Mesendoderm (in vitro differentiated cells): ENCODE measurements around the gene FRRS1.

Source experiments
- DNase-seq: peaks from one replicate; pipeline ENCODE4 v3.0.0; 2013
- H2AK5ac ChIP-seq: 2 replicates; pipeline ENCODE4 v1.6.1; 2013; ENCODE audit warnings: low read length, inconsistent platforms
- H2BK120ac ChIP-seq: 2 replicates; pipeline ENCODE4 v1.6.1; 2013; ENCODE audit warnings: low read depth, mild to moderate bottlenecking, low read length, moderate library complexity, mixed read lengths
- H2BK15ac ChIP-seq: replicated peaks from 2 replicates; pipeline ENCODE4 v1.6.1; 2013; ENCODE audit warnings: low read depth, mild to moderate bottlenecking, moderate library complexity
- H2BK5ac ChIP-seq: 2 replicates; pipeline ENCODE4 v1.6.1; 2013; ENCODE audit warnings: low read length, inconsistent platforms
- H3K18ac ChIP-seq: 2 replicates; pipeline ENCODE4 v1.6.1; 2013; ENCODE audit warnings: mild to moderate bottlenecking, low read length, mixed read lengths
- H3K23ac ChIP-seq: one replicate; pipeline ENCODE4 v1.6.1; 2013; ENCODE audit warnings: low read length
- H3K27ac ChIP-seq: 2 replicates; pipeline ENCODE4 v1.5.1; 2013; ENCODE audit warnings: low read depth, mild to moderate bottlenecking, inconsistent platforms, low read length, moderate library complexity
- H3K27me3 ChIP-seq: 2 replicates; pipeline ENCODE4 v1.6.1; 2013; ENCODE audit warnings: low read length, control low read depth, mild to moderate bottlenecking, inconsistent platforms; ENCODE audit not compliant: insufficient read depth, poor library complexity
- H3K36me3 ChIP-seq: 2 replicates; pipeline ENCODE4 v1.6.1; 2013; ENCODE audit warnings: low read length, inconsistent platforms; ENCODE audit not compliant: control insufficient read depth, insufficient read depth
- H3K4ac ChIP-seq: one replicate; pipeline ENCODE4 v1.6.1; 2013; ENCODE audit warnings: low read depth, mild to moderate bottlenecking, low read length, moderate library complexity
- H3K4me1 ChIP-seq: 2 replicates; pipeline ENCODE4 v1.6.1; 2013; ENCODE audit warnings: low read depth, low read length, inconsistent platforms; ENCODE audit not compliant: control insufficient read depth
- H3K4me2 ChIP-seq: 2 replicates; pipeline ENCODE4 v1.6.1; 2013; ENCODE audit warnings: low read length
- H3K4me3 ChIP-seq: 2 replicates; pipeline ENCODE4 v1.5.1; 2013; ENCODE audit warnings: mild to moderate bottlenecking, low read length
- H3K56ac ChIP-seq: one replicate; pipeline ENCODE4 v1.6.1; 2013; ENCODE audit warnings: low read length
- H3K79me1 ChIP-seq: 2 replicates; pipeline ENCODE4 v1.6.1; 2013; ENCODE audit warnings: low read length, inconsistent platforms
- H3K79me2 ChIP-seq: 2 replicates; pipeline ENCODE4 v1.6.1; 2013; ENCODE audit warnings: mild to moderate bottlenecking, low read length; ENCODE audit not compliant: control insufficient read depth, insufficient read depth
- H3K9ac ChIP-seq: 2 replicates; pipeline ENCODE4 v1.6.1; 2013; ENCODE audit warnings: low read length, inconsistent platforms
- H4K5ac ChIP-seq: one replicate; pipeline ENCODE4 v1.6.1; 2013; ENCODE audit warnings: low read length
- H4K8ac ChIP-seq: one replicate; pipeline ENCODE4 v1.6.1; 2013; ENCODE audit warnings: low read depth, mild to moderate bottlenecking, control low read depth, low read length, moderate library complexity
- WGBS: extraction: QIAGEN DNeasy Blood & Tissue Kit; methylation state at CpG from one replicate; pipeline ENCODE4 v1.1.7; 2013; ENCODE audit warnings: low lambda C conversion rate, missing lambda C conversion rate; ENCODE audit not compliant: insufficient coverage; ENCODE audit errors: extremely low coverage; 5-methylcytosine and 5-hydroxymethylcytosine counted together

Gene FRRS1

GRCh38 chr1:99669821-99670220 is 96.6 kb downstream of the FRRS1 start:
- Histone ChIP-seq H3K79me2 (no peaks in the 10 kb centered on the region), H3K27me3 (no peaks in the 10 kb centered on the region), H3K18ac (no peak overlapping the region), H2BK15ac (no peak overlapping the region), H3K4me1 (no peaks in the 10 kb centered on the region), H4K5ac (no peak overlapping the region), H3K4me3 (no peak overlapping the region), H3K27ac (no peak overlapping the region), H2BK5ac (no peak overlapping the region), H3K79me1 (no peaks in the 10 kb centered on the region), H3K4ac (no peak overlapping the region), H3K9ac (no peak overlapping the region), H3K36me3 (no peaks in the 10 kb centered on the region), H3K56ac (no peak overlapping the region), H2BK120ac (no peak overlapping the region), H3K23ac (no peak overlapping the region), H2AK5ac (no peak overlapping the region), H3K4me2 (no peak overlapping the region), H4K8ac (no peak overlapping the region)
- WGBS: 100% methylated on average over 1 of the region's 2 CpGs
- DNase-seq: no peak

DNA sequence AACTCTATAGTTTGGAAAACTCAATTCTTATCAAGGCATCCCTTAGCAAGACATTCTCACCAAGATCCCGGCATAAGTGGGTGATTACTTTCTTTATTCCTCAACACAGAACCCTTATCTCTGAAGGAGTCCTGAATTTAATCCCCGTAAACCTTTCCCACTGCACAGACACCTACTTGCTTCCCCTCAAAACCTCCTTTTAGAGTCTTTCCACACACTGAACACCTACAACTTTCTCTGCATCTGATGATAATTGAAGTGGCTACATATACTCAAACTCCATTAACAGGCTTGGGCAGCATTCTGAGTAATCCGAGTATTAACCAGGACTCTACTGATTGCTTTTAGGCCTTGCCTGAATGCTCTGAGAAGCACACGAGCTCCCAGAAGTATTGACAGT is 97.1 kb downstream of the FRRS1 start:
- H3K4me1 ChIP-seq: no peaks in the 10 kb centered on the region
- H3K79me1 ChIP-seq: no peaks in the 10 kb centered on the region
- H3K56ac ChIP-seq: no peak overlapping the region
- H2BK5ac ChIP-seq: no peak overlapping the region
- no peak overlapping the region for H3K4me2 ChIP-seq
- WGBS: no CpG with 5 or more reads among the region's 4 CpGs
- H3K4me3 ChIP-seq: no peak overlapping the region
- H3K36me3 ChIP-seq: no peaks in the 10 kb centered on the region
- H2AK5ac ChIP-seq: no peak overlapping the region
- no peak overlapping the region for H4K8ac ChIP-seq
- H2BK120ac ChIP-seq: no peak overlapping the region
- H3K4ac ChIP-seq: no peak overlapping the region
- no peak overlapping the region for H3K23ac ChIP-seq
- no peaks in the 10 kb centered on the region for H3K79me2 ChIP-seq
- no peak overlapping the region for H3K18ac ChIP-seq
- no peak for DNase-seq
- no peak overlapping the region for H2BK15ac ChIP-seq
- H3K27ac ChIP-seq: no peak overlapping the region
- H4K5ac ChIP-seq: no peak overlapping the region
- H3K27me3 ChIP-seq: no peaks in the 10 kb centered on the region
- no peak overlapping the region for H3K9ac ChIP-seq

GRCh38 chr1:99665212-99665611 is 101.2 kb downstream of the FRRS1 start:
- Histone ChIP-seq H3K18ac (no peak overlapping the region), H3K79me2 (no peaks in the 10 kb centered on the region), H2AK5ac (no peak overlapping the region), H3K9ac (no peak overlapping the region), H3K4me3 (no peak overlapping the region), H3K4me2 (no peak overlapping the region), H2BK15ac (no peak overlapping the region), H3K56ac (no peak overlapping the region), H3K79me1 (no peaks in the 10 kb centered on the region), H2BK120ac (no peak overlapping the region), H3K27ac (no peak overlapping the region), H3K4me1 (no peaks in the 10 kb centered on the region), H3K36me3 (no peaks in the 10 kb centered on the region), H3K27me3 (no peaks in the 10 kb centered on the region), H2BK5ac (no peak overlapping the region), H4K5ac (no peak overlapping the region), H3K4ac (no peak overlapping the region), H4K8ac (no peak overlapping the region), H3K23ac (no peak overlapping the region)
- no peak for DNase-seq
- WGBS: no CpG with 5 or more reads among the region's 1 CpG

- H3K9ac ChIP-seq: no peak overlapping the region
- no peak overlapping the region for H2AK5ac ChIP-seq
- no peak overlapping the region for H3K18ac ChIP-seq
- no peak for DNase-seq
- H2BK5ac ChIP-seq: no peak overlapping the region
- H2BK120ac ChIP-seq: no peak overlapping the region
- no peak overlapping the region for H4K8ac ChIP-seq
- H3K4me1 ChIP-seq: no peaks in the 10 kb centered on the region
- H3K4me3 ChIP-seq: no peak overlapping the region
- H3K79me1 ChIP-seq: no peaks in the 10 kb centered on the region
- H3K36me3 ChIP-seq: no peaks in the 10 kb centered on the region
- H3K27ac ChIP-seq: no peak overlapping the region
- H3K23ac ChIP-seq: no peak overlapping the region
- no peak overlapping the region for H3K56ac ChIP-seq
- H3K27me3 ChIP-seq: no peaks in the 10 kb centered on the region
- no CpG with 5 or more reads among the region's 2 CpGs for WGBS
- H3K79me2 ChIP-seq: no peaks in the 10 kb centered on the region
- no peak overlapping the region for H3K4ac ChIP-seq
- no peak overlapping the region for H2BK15ac ChIP-seq
- H4K5ac ChIP-seq: no peak overlapping the region
- H3K4me2 ChIP-seq: no peak overlapping the region
Observed at GRCh38 chr1:99663501-99663900, 102.9 kb downstream of the FRRS1 start.

DNA sequence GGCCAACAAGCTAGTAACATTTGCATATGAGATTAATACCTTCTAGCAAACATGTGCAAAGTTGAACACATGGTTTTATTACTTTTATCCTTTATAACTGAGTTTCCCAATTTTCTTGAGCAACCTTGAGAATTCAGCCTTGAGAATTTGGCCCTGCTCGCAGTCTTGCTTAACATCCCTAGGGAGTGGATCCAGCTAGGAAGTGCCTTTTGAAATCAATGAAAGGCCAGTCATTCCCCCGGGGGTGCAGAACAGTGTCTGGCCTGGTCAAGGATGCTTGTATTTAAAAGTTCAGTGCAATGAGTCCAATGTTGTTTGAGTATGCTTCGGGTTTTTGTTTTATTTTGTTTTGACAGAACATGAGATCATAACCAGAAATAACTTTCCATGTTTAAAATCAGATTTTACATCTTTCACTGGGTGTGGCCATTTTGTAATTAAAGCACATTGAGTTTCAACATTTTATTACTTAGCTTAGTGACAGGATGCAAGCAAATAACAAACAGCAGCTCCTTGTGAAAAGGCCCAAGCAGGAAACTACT is 103.8 kb downstream of the FRRS1 start:
- H4K8ac ChIP-seq: no peak overlapping the region
- no peak overlapping the region for H3K27ac ChIP-seq
- H3K27me3 ChIP-seq: no peaks in the 10 kb centered on the region
- H3K23ac ChIP-seq: no peak overlapping the region
- H3K4me1 ChIP-seq: no peaks in the 10 kb centered on the region
- no peak overlapping the region for H4K5ac ChIP-seq
- no peak overlapping the region for H3K4me3 ChIP-seq
- WGBS: no CpG with 5 or more reads among the region's 3 CpGs
- H3K36me3 ChIP-seq: no peaks in the 10 kb centered on the region
- no peak overlapping the region for H3K9ac ChIP-seq
- H3K79me1 ChIP-seq: no peaks in the 10 kb centered on the region
- no peak overlapping the region for H2AK5ac ChIP-seq
- no peak overlapping the region for H2BK5ac ChIP-seq
- H2BK15ac ChIP-seq: no peak overlapping the region
- no peak overlapping the region for H3K18ac ChIP-seq
- no peak overlapping the region for H3K4me2 ChIP-seq
- DNase-seq: no peak
- no peaks in the 10 kb centered on the region for H3K79me2 ChIP-seq
- H2BK120ac ChIP-seq: no peak overlapping the region
- H3K56ac ChIP-seq: no peak overlapping the region
- no peak overlapping the region for H3K4ac ChIP-seq

DNA sequence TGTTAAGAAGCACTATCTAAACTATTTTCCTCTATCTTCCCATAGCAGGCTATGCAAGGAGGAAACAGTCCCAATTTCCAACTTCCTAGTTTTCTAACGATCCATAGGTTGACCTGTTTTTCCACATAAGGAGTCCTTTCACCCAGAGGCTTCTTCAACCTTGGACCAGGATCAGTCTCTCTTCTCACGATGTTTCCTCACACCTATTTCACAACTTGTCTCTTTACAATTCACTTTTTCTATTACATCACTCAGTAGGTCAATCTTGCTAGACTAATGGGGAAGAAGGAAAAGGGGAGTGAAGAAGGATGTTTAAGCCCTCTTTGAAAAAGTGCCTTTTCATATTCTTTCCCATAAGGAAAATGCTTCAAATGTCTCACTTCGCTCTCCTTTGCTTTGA is 104.7 kb downstream of the FRRS1 start:
- no peak overlapping the region for H3K4me2 ChIP-seq
- no peak overlapping the region for H4K5ac ChIP-seq
- no peaks in the 10 kb centered on the region for H3K27me3 ChIP-seq
- H2AK5ac ChIP-seq: no peak overlapping the region
- no peak overlapping the region for H2BK120ac ChIP-seq
- no peaks in the 10 kb centered on the region for H3K36me3 ChIP-seq
- no peak overlapping the region for H3K4me3 ChIP-seq
- no peaks in the 10 kb centered on the region for H3K4me1 ChIP-seq
- no peak overlapping the region for H3K23ac ChIP-seq
- no peaks in the 10 kb centered on the region for H3K79me1 ChIP-seq
- no peak overlapping the region for H3K18ac ChIP-seq
- no peak overlapping the region for H3K56ac ChIP-seq
- no peak overlapping the region for H4K8ac ChIP-seq
- no peak for DNase-seq
- no peaks in the 10 kb centered on the region for H3K79me2 ChIP-seq
- no CpG with 5 or more reads among the region's 3 CpGs for WGBS
- no peak overlapping the region for H2BK15ac ChIP-seq
- H3K9ac ChIP-seq: no peak overlapping the region
- no peak overlapping the region for H2BK5ac ChIP-seq
- H3K4ac ChIP-seq: no peak overlapping the region
- H3K27ac ChIP-seq: no peak overlapping the region
